ENCODE results near the gene EFNA5.

Gene EFNA5

GRCh38 chr5:107594253-107595045, 76.3 kb downstream of the EFNA5 start:
- no peaks in the 10 kb centered on the region for H3K36me3 ChIP-seq (ENCODE audit: control insufficient read depth, insufficient read depth, low read length)
- H3K9me3 ChIP-seq (ENCODE audit: control insufficient read depth, low read length), result no peaks in the 10 kb centered on the region
- no peak overlapping the region for H3K4me3 ChIP-seq (ENCODE audit: insufficient read depth, low read depth, low read length, poor library complexity, severe bottlenecking)
- DNase-seq, result no peak
- H3K27me3 ChIP-seq (replicated peaks; ENCODE audit: control insufficient read depth, insufficient read depth, low read length, poor library complexity, severe bottlenecking), result no peaks in the 10 kb centered on the region
- H3K4me1 ChIP-seq (ENCODE audit: control insufficient read depth, insufficient read depth, low read length, poor library complexity, severe bottlenecking), result no peaks in the 10 kb centered on the region
- H3K27ac ChIP-seq (ENCODE audit: insufficient read depth, low read length, poor library complexity, severe bottlenecking), result no peak overlapping the region

GRCh38 chr5:107593009-107593408, 77.7 kb downstream of the EFNA5 start:
- no peak for DNase-seq
- no peaks in the 10 kb centered on the region for H3K36me3 ChIP-seq (ENCODE audit: control insufficient read depth, insufficient read depth, low read length)
- H3K4me3 ChIP-seq (ENCODE audit: insufficient read depth, low read depth, low read length, poor library complexity, severe bottlenecking), result no peak overlapping the region
- no peaks in the 10 kb centered on the region for H3K27me3 ChIP-seq (replicated peaks; ENCODE audit: control insufficient read depth, insufficient read depth, low read length, poor library complexity, severe bottlenecking)
- no peaks in the 10 kb centered on the region for H3K4me1 ChIP-seq (ENCODE audit: control insufficient read depth, insufficient read depth, low read length, poor library complexity, severe bottlenecking)
- H3K9me3 ChIP-seq (ENCODE audit: control insufficient read depth, low read length), result no peaks in the 10 kb centered on the region
- H3K27ac ChIP-seq (ENCODE audit: insufficient read depth, low read length, poor library complexity, severe bottlenecking), result no peak overlapping the region

- Histone ChIP-seq H3K9me3 (ENCODE audit: control insufficient read depth, low read length) (no peaks in the 10 kb centered on the region), H3K27ac (ENCODE audit: insufficient read depth, low read length, poor library complexity, severe bottlenecking) (no peak overlapping the region), H3K4me1 (ENCODE audit: control insufficient read depth, insufficient read depth, low read length, poor library complexity, severe bottlenecking) (no peaks in the 10 kb centered on the region), H3K27me3 (replicated peaks; ENCODE audit: control insufficient read depth, insufficient read depth, low read length, poor library complexity, severe bottlenecking) (no peaks in the 10 kb centered on the region), H3K36me3 (ENCODE audit: control insufficient read depth, insufficient read depth, low read length) (no peaks in the 10 kb centered on the region), H3K4me3 (ENCODE audit: insufficient read depth, low read depth, low read length, poor library complexity, severe bottlenecking) (no peak overlapping the region)
- DNase-seq, result no peak
Observed at GRCh38 chr5:107592515-107592914, 78.2 kb downstream of the EFNA5 start.

- Histone ChIP-seq H3K27ac (ENCODE audit: insufficient read depth, low read length, poor library complexity, severe bottlenecking) (no peak overlapping the region), H3K27me3 (replicated peaks; ENCODE audit: control insufficient read depth, insufficient read depth, low read length, poor library complexity, severe bottlenecking) (no peaks in the 10 kb centered on the region), H3K9me3 (ENCODE audit: control insufficient read depth, low read length) (no peaks in the 10 kb centered on the region), H3K4me3 (ENCODE audit: insufficient read depth, low read depth, low read length, poor library complexity, severe bottlenecking) (no peak overlapping the region), H3K36me3 (ENCODE audit: control insufficient read depth, insufficient read depth, low read length) (no peaks in the 10 kb centered on the region), H3K4me1 (ENCODE audit: control insufficient read depth, insufficient read depth, low read length, poor library complexity, severe bottlenecking) (no peaks in the 10 kb centered on the region)
- DNase-seq, result no peak
Observed at GRCh38 chr5:107590686-107591085, 80.1 kb downstream of the EFNA5 start.

GRCh38 chr5:107589520-107590193, 81.1 kb downstream of the EFNA5 start:
- Histone ChIP-seq H3K27me3 (replicated peaks; ENCODE audit: control insufficient read depth, insufficient read depth, low read length, poor library complexity, severe bottlenecking) (no peaks in the 10 kb centered on the region), H3K36me3 (ENCODE audit: control insufficient read depth, insufficient read depth, low read length) (no peaks in the 10 kb centered on the region), H3K4me1 (ENCODE audit: control insufficient read depth, insufficient read depth, low read length, poor library complexity, severe bottlenecking) (no peaks in the 10 kb centered on the region), H3K4me3 (ENCODE audit: insufficient read depth, low read depth, low read length, poor library complexity, severe bottlenecking) (no peak overlapping the region), H3K27ac (ENCODE audit: insufficient read depth, low read length, poor library complexity, severe bottlenecking) (no peak overlapping the region), H3K9me3 (ENCODE audit: control insufficient read depth, low read length) (no peaks in the 10 kb centered on the region)
- no peak for DNase-seq

GRCh38 chr5:107582625-107583024, 88.1 kb downstream of the EFNA5 start:
- Histone ChIP-seq H3K9me3 (ENCODE audit: control insufficient read depth, low read length) (no peaks in the 10 kb centered on the region), H3K4me3 (ENCODE audit: insufficient read depth, low read depth, low read length, poor library complexity, severe bottlenecking) (no peak overlapping the region), H3K27ac (ENCODE audit: insufficient read depth, low read length, poor library complexity, severe bottlenecking) (no peak overlapping the region), H3K4me1 (ENCODE audit: control insufficient read depth, insufficient read depth, low read length, poor library complexity, severe bottlenecking) (no peaks in the 10 kb centered on the region), H3K27me3 (replicated peaks; ENCODE audit: control insufficient read depth, insufficient read depth, low read length, poor library complexity, severe bottlenecking) (no peaks in the 10 kb centered on the region), H3K36me3 (ENCODE audit: control insufficient read depth, insufficient read depth, low read length) (no peaks in the 10 kb centered on the region)
- DNase-seq, result no peak

GRCh38 chr5:107580889-107581820, 89.6 kb downstream of the EFNA5 start:
- Histone ChIP-seq H3K36me3 (ENCODE audit: control insufficient read depth, insufficient read depth, low read length) (no peaks in the 10 kb centered on the region), H3K4me1 (ENCODE audit: control insufficient read depth, insufficient read depth, low read length, poor library complexity, severe bottlenecking) (no peaks in the 10 kb centered on the region), H3K4me3 (ENCODE audit: insufficient read depth, low read depth, low read length, poor library complexity, severe bottlenecking) (no peak overlapping the region), H3K27me3 (replicated peaks; ENCODE audit: control insufficient read depth, insufficient read depth, low read length, poor library complexity, severe bottlenecking) (no peaks in the 10 kb centered on the region), H3K9me3 (ENCODE audit: control insufficient read depth, low read length) (no peaks in the 10 kb centered on the region), H3K27ac (ENCODE audit: insufficient read depth, low read length, poor library complexity, severe bottlenecking) (no peak overlapping the region)
- no peak for DNase-seq

GRCh38 chr5:107578051-107578635, 92.6 kb downstream of the EFNA5 start:
- no peaks in the 10 kb centered on the region for H3K9me3 ChIP-seq (ENCODE audit: control insufficient read depth, low read length)
- H3K36me3 ChIP-seq (ENCODE audit: control insufficient read depth, insufficient read depth, low read length), result no peaks in the 10 kb centered on the region
- no peak for DNase-seq
- H3K4me3 ChIP-seq (ENCODE audit: insufficient read depth, low read depth, low read length, poor library complexity, severe bottlenecking), result no peak overlapping the region
- H3K27me3 ChIP-seq (replicated peaks; ENCODE audit: control insufficient read depth, insufficient read depth, low read length, poor library complexity, severe bottlenecking), result no peaks in the 10 kb centered on the region
- H3K4me1 ChIP-seq (ENCODE audit: control insufficient read depth, insufficient read depth, low read length, poor library complexity, severe bottlenecking), result no peaks in the 10 kb centered on the region
- H3K27ac ChIP-seq (ENCODE audit: insufficient read depth, low read length, poor library complexity, severe bottlenecking), result no peak overlapping the region

GRCh38 chr5:107577394-107577950, 93.3 kb downstream of the EFNA5 start:
- Histone ChIP-seq H3K4me3 (ENCODE audit: insufficient read depth, low read depth, low read length, poor library complexity, severe bottlenecking) (no peak overlapping the region), H3K27me3 (replicated peaks; ENCODE audit: control insufficient read depth, insufficient read depth, low read length, poor library complexity, severe bottlenecking) (no peaks in the 10 kb centered on the region), H3K9me3 (ENCODE audit: control insufficient read depth, low read length) (no peaks in the 10 kb centered on the region), H3K4me1 (ENCODE audit: control insufficient read depth, insufficient read depth, low read length, poor library complexity, severe bottlenecking) (no peaks in the 10 kb centered on the region), H3K36me3 (ENCODE audit: control insufficient read depth, insufficient read depth, low read length) (no peaks in the 10 kb centered on the region), H3K27ac (ENCODE audit: insufficient read depth, low read length, poor library complexity, severe bottlenecking) (no peak overlapping the region)
- no peak for DNase-seq

All from effector memory CD4-positive, alpha-beta T cell (primary cell).